Fibroblast of lung (primary cell): ENCODE data around the gene FLOT1. TPM values are rescaled to one million over a fixed set of nuclear protein-coding genes. Genes with fewer than 3 reads are reported as not detected.

Source experiments
- DNase-seq, 2 donors: peaks; one replicate each; pipeline versions ENCODE4 v3.0.0 to v3.0.0-alpha.2; 2010; ENCODE audit warnings: low read depth in 2 of 2
- H2AFZ ChIP-seq: 2 replicates; pipeline ENCODE4 v1.5.1; 2012; ENCODE audit warnings: low read length, control low read depth, inconsistent platforms
- H3K27ac ChIP-seq: 2 replicates; pipeline ENCODE4 v1.5.1; 2011; ENCODE audit warnings: low read length, control low read depth; ENCODE audit not compliant: insufficient read depth
- H3K27me3 ChIP-seq: 2 replicates; pipeline ENCODE4 v1.5.1; 2011; ENCODE audit warnings: mild to moderate bottlenecking, low read length; ENCODE audit not compliant: control insufficient read depth, insufficient read depth
- H3K36me3 ChIP-seq: 2 replicates; pipeline ENCODE4 v1.5.1; 2011; ENCODE audit warnings: low read length; ENCODE audit not compliant: control insufficient read depth, insufficient read depth
- H3K4me1 ChIP-seq: 2 replicates; pipeline ENCODE4 v1.5.1; 2011; ENCODE audit warnings: low read length; ENCODE audit not compliant: control insufficient read depth, insufficient read depth; ENCODE audit errors: extremely low read depth
- H3K4me2 ChIP-seq: 2 replicates; pipeline ENCODE4 v1.5.1; 2011; ENCODE audit warnings: low read length, control low read depth; ENCODE audit not compliant: insufficient read depth; ENCODE audit errors: extremely low read depth
- H3K4me3 ChIP-seq, 4 experiments: fragments of 200-600 bp in 1 of 4; sonication (generic) in 1 of 4; replicated peaks in 1 of 4; 2 replicates each; pipeline ENCODE4 v1.5.1; 2011 to 2016; ENCODE audit warnings: low read length in 4 of 4, low read depth in 3 of 4, mild to moderate bottlenecking in 3 of 4, control low read depth in 2 of 4, inconsistent platforms in 1 of 4, mixed read lengths in 1 of 4; ENCODE audit not compliant: insufficient read depth in 1 of 4; ENCODE audit errors: control extremely low read depth in 1 of 4
- H3K79me2 ChIP-seq: 2 replicates; pipeline ENCODE4 v1.5.1; 2012; ENCODE audit warnings: mild to moderate bottlenecking, low read length, inconsistent platforms; ENCODE audit not compliant: control insufficient read depth, insufficient read depth
- H3K9ac ChIP-seq: 2 replicates; pipeline ENCODE4 v1.5.1; 2011; ENCODE audit warnings: mild to moderate bottlenecking, low read length, control low read depth; ENCODE audit not compliant: insufficient read depth
- H3K9me3 ChIP-seq: 2 replicates; pipeline ENCODE4 v1.5.1; 2012; ENCODE audit warnings: low read depth, low read length; ENCODE audit not compliant: control insufficient read depth, insufficient read depth
- H4K20me1 ChIP-seq: 2 replicates; pipeline ENCODE4 v1.5.1; 2011; ENCODE audit warnings: low read length; ENCODE audit not compliant: control insufficient read depth, insufficient read depth; ENCODE audit errors: extremely low read depth
- CTCF ChIP-seq, 2 donors: IDR thresholded peaks in 1 of 2; conservative IDR thresholded peaks in 1 of 2; 1 replicate in 1 of 2; 2 replicates in 1 of 2; pipeline ENCODE4 v1.5.1; 2011 to 2012; ENCODE audit warnings: low read length in 2 of 2, control low read depth in 1 of 2, inconsistent platforms in 1 of 2, low read depth in 1 of 2, mild to moderate bottlenecking in 1 of 2
- EZH2 ChIP-seq: IDR thresholded peaks from 2 replicates; pipeline ENCODE4 v1.5.1; 2012; ENCODE audit warnings: low read length, control low read depth, mild to moderate bottlenecking; ENCODE audit errors: missing control alignments
- polyA plus RNA-seq, 2 donors: library from polyadenylated mRNA; depleted of rRNA in 1 of 2; stranded (reverse) in 1 of 2; unstranded in 1 of 2; fragments of >200 nt; gene quantifications; 2 replicates each; pipeline ENCODE4 v1.2.1, GENCODE V29; 2011 to 2012; ENCODE audit warnings: missing spikeins in 1 of 2
- total RNA-seq: library from RNA; depleted of rRNA; stranded (reverse); fragments of >200 nt; gene quantifications from 2 replicates; pipeline ENCODE4 v1.2.1, GENCODE V29; 2014

The FLOT1 gene
- total and polyA plus RNA-seq, 2 donors (not counting 1 experiment from before 2014, with no cell fraction given) = 180 to 301 TPM

GRCh38 chr6:30687659-30688431 is 54.6 kb downstream of the FLOT1 start:
- H3K4me1 ChIP-seq = peaks cover 27% of the 10 kb centered on the region

GRCh38 chr6:30686908-30687658 is 55.4 kb downstream of the FLOT1 start:
- Histone ChIP-seq H3K36me3 (peaks cover 10% of the 10 kb centered on the region), H4K20me1 (no peaks in the 10 kb centered on the region), H3K9ac (peak overlapping the region; percentile 97), H3K4me3 (peak overlapping the region; percentile 79 to 95 (median 88)), H3K27ac (peak overlapping the region; percentile 99), H3K9me3 (no peaks in the 10 kb centered on the region), H3K4me1 (peaks cover 27% of the 10 kb centered on the region), H3K79me2 (peaks cover 75% of the 10 kb centered on the region), H3K4me2 (peak overlapping the region; percentile 100), H2AFZ (no peak overlapping the region), H3K27me3 (no peaks in the 10 kb centered on the region)
- TF ChIP-seq CTCF (conservative IDR thresholded peaks at IDR 0.05 in 1 of 2, IDR thresholded peaks at IDR 0.05 in 1 of 2; ENCODE audit: low read depth in 1 of 2, low read length in 2 of 2) (no peak), EZH2 (no peak)
- DNase-seq = peak; percentile 97 to 98

More at GRCh38 chr6:30687659-30688431, 54.6 kb downstream of the FLOT1 start:
- peak overlapping the region; percentile 99 for H3K27ac ChIP-seq
- no peak overlapping the region for H2AFZ ChIP-seq
- peak overlapping the region; percentile 71 to 95 (median 87) for H3K4me3 ChIP-seq
- peak overlapping the region; percentile 100 for H3K4me2 ChIP-seq
- H3K79me2 ChIP-seq = peaks cover 67% of the 10 kb centered on the region
- peak; percentile 41 to 65 for DNase-seq
- H3K36me3 ChIP-seq = peaks cover 10% of the 10 kb centered on the region
- no peaks in the 10 kb centered on the region for H3K27me3 ChIP-seq
- TF ChIP-seq EZH2 = no peak
- TF ChIP-seq CTCF (conservative IDR thresholded peaks at IDR 0.05 in 1 of 2, IDR thresholded peaks at IDR 0.05 in 1 of 2; ENCODE audit: low read depth in 1 of 2, low read length in 2 of 2) = peak; percentile 25 to 38
- peak overlapping the region; percentile 91 for H3K9ac ChIP-seq
- no peaks in the 10 kb centered on the region for H3K9me3 ChIP-seq
- no peaks in the 10 kb centered on the region for H4K20me1 ChIP-seq
